Activated CD8-positive, alpha-beta memory T cell treated with anti-CD3 and anti-CD28 coated beads, Interleukin-2, amount 50 U/mL, for 1 hour (primary cell): ENCODE data around the gene CSGALNACT2.
"Not testable (repeated sequence)": the region's sequence is repeated elsewhere in the genome, so short reads cannot be mapped to it uniquely, and the experiment has no call there.

ENCODE experiments used
- DNase-seq: peaks from one replicate; pipeline ENCODE4 v3.0.0-alpha.2; 2020; ENCODE audit errors: extremely low read depth

The CSGALNACT2 gene, protein sequence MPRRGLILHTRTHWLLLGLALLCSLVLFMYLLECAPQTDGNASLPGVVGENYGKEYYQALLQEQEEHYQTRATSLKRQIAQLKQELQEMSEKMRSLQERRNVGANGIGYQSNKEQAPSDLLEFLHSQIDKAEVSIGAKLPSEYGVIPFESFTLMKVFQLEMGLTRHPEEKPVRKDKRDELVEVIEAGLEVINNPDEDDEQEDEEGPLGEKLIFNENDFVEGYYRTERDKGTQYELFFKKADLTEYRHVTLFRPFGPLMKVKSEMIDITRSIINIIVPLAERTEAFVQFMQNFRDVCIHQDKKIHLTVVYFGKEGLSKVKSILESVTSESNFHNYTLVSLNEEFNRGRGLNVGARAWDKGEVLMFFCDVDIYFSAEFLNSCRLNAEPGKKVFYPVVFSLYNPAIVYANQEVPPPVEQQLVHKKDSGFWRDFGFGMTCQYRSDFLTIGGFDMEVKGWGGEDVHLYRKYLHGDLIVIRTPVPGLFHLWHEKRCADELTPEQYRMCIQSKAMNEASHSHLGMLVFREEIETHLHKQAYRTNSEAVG

DNA sequence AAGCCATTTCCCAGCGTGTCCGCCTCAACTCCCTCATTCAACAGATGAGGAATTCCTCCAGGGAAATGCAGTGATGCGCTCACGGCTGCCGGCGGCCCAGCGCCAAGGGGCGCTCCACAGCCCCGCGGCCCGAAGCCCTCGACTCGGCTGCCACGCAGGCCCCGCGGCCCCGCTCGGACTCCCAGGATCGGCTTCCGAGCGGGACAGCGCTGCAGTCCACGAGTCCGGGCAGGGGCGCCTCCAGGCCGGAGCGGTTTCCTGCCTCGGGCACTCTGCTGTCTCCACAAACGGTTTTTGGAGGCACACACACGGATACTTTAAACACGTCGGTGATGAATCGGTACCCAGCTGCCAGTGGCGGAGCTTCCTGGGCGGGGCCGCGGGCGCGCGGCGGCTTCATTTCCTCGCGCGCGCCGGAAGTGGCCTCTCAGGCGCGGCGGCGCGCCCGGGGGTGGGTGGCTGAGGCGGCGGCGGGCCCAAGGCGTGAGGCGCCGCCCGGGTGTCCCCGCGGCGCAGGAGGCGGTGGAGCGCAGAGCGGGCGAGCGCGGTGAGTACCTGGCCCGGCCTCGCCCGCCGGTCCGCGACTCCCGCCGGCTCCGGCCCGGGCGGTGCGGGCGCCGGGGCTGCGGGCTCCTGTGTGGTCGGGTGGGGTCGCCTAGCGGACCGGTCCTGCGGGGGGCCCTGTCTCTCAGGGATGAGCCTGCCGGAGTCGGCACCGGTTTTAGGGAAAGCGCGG lies at the start of gene CSGALNACT2:
TSS of gene CSGALNACT2 (plus strand) at position 425 of the 736 bp plus-strand sequence. CDS start 16,705 bp downstream, outside the sequence.
- DNase-seq: peak; percentile 51

DNA sequence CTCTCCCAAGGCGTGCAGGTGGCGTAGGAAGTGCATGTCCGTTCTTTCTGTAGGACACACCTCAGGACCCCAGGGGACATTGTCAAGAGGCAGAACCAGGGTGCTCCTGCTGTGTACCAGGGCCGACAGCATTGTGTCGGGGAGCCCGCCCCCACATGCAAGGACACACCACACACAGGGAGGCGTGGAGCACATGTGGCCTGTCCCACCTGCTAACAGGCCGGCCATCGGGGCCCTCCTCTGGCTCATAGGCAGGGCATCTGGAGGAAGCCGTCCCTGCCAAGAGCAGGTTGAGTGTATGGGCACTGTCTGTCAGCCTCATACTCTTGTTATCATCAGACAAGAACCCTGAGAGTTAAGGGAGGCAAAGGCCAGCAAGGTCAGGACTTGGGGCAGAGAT lies 48.7 kb upstream of the CSGALNACT2 start:
- DNase-seq: no peak

GRCh38 chr10:43090188-43090587 lies 48.1 kb upstream of the CSGALNACT2 start:
- no peak for DNase-seq

- no peak for DNase-seq
These were observed 47.6 kb upstream of the CSGALNACT2 start for GRCh38 chr10:43090664-43091063.

GRCh38 chr10:43091846-43092245 lies 46.4 kb upstream of the CSGALNACT2 start:
- no peak for DNase-seq

GRCh38 chr10:43093423-43094076 lies 44.7 kb upstream of the CSGALNACT2 start:
- DNase-seq: no peak

GRCh38 chr10:43094085-43094484 lies 44.2 kb upstream of the CSGALNACT2 start:
- DNase-seq: no peak

DNA sequence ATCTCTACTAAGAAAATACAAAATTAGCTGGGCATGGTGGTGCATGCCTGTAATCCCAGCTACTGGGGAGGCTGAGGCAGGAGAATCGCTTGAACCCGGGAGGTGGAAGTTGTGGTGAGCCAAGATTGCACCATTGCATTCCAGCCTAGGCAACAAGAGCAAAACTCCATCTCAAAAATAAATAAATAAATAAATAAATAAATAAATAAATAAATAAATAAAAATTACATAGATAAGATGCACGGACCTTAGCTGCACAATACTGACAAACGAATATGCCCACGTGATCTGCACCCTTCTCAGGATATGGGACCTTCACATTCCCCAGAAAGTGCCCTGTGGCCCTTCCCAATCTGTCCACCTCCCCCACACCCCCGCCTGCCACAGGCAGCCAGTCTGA lies 38.9 kb upstream of the CSGALNACT2 start:
- not testable (repeated sequence) for DNase-seq

- DNase-seq: no peak
These were observed 38.3 kb upstream of the CSGALNACT2 start for GRCh38 chr10:43099928-43100327.

DNA sequence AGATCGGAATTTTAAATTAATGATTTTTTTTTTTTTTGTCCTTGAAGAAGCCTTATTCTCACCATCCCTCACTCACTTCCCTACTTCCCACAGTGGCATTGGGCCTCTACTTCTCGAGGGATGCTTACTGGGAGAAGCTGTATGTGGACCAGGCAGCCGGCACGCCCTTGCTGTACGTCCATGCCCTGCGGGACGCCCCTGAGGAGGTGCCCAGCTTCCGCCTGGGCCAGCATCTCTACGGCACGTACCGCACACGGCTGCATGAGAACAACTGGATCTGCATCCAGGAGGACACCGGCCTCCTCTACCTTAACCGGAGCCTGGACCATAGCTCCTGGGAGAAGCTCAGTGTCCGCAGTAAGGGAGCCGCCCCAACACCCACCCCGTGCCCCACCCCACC lies 37.9 kb upstream of the CSGALNACT2 start:
- DNase-seq: no peak

GRCh38 chr10:43102063-43102828 lies 36.0 kb upstream of the CSGALNACT2 start:
- no peak for DNase-seq

DNA sequence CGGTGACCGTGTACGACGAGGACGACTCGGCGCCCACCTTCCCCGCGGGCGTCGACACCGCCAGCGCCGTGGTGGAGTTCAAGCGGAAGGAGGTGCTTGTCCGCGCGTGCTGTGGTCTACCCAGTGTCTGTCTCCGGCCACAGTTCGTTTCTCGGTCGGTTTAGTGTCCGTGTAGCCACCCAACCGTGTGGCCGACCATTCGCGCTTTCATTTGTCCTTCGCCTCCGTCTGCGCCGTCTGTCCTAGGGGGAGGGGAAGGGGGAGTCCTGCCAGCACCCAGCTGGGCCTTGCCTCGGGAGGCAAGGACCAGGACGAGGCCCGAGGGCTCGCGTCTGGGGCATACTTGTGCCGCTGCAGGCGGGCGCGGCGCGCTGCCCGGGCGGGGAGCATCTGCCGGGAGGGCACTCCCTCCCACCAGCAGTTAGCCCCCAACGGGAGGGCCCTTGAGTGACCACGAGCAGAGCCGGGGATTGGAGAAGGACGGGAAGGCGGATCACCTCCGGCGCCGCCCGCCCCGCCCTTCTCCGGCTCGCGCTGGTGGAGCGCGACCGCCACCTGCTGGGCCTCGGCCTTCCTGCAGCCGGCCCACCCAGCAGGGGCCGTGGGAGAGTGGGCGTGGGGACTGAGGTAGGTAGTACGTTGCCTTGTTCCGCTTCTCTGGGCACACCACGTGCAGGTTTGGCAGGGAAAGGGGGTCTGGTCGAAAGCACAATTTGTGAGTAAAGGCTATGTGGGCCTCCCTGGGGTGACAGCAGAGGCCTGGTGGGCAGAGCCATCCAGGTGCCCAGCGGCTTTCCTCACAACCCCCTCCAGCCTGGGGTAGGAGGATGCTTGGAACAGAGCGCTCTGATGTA lies 32.9 kb upstream of the CSGALNACT2 start:
- DNase-seq: peak; percentile 17

- no peak for DNase-seq
These were observed 32.4 kb upstream of the CSGALNACT2 start for GRCh38 chr10:43105956-43106229.

GRCh38 chr10:43106256-43107091 lies 31.8 kb upstream of the CSGALNACT2 start:
- no peak for DNase-seq

GRCh38 chr10:43108951-43109350 lies 29.3 kb upstream of the CSGALNACT2 start:
- no peak for DNase-seq

GRCh38 chr10:43109671-43110249 lies 28.5 kb upstream of the CSGALNACT2 start:
- no peak for DNase-seq

GRCh38 chr10:43110338-43111071 lies 27.7 kb upstream of the CSGALNACT2 start:
- DNase-seq: no peak

DNA sequence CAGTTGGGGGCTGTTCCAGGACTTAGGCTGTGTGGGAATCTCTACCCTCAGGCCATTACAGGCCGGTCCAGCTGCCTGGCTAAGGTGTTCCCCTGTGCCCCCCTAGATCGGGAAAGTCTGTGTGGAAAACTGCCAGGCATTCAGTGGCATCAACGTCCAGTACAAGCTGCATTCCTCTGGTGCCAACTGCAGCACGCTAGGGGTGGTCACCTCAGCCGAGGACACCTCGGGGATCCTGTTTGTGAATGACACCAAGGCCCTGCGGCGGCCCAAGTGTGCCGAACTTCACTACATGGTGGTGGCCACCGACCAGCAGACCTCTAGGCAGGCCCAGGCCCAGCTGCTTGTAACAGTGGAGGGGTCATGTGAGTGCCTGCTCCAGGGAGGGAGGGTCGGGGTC lies 27.1 kb upstream of the CSGALNACT2 start:
- no peak for DNase-seq
